Measurements from ENCODE around the gene LIF.

The LIF gene

GRCh38 chr22:30250661-30251267 lies 4.2 kb upstream of the LIF start:
- H3K4me3 ChIP-seq (replicated peaks; ENCODE audit: low read depth, low read length), result no peak overlapping the region
- DNase-seq (ENCODE audit: extremely low read depth, insufficient read length), result no peak
- TF ChIP-seq CTCF (IDR thresholded peaks at IDR 0.05; ENCODE audit: insufficient read depth, low read length, poor library complexity, severe bottlenecking), result no peak
- H3K36me3 ChIP-seq (ENCODE audit: control insufficient read depth, insufficient read depth, low read length), result no peaks in the 10 kb centered on the region
- no peaks in the 10 kb centered on the region for H3K27me3 ChIP-seq (replicated peaks; ENCODE audit: control insufficient read depth, insufficient read depth, low read length)

- no peaks in the 10 kb centered on the region for H3K36me3 ChIP-seq (ENCODE audit: control insufficient read depth, insufficient read depth, low read length)
- no peaks in the 10 kb centered on the region for H3K27me3 ChIP-seq (replicated peaks; ENCODE audit: control insufficient read depth, insufficient read depth, low read length)
- no peak for DNase-seq (ENCODE audit: extremely low read depth, insufficient read length)
- no peak overlapping the region for H3K4me3 ChIP-seq (replicated peaks; ENCODE audit: low read depth, low read length)
- no peak for TF ChIP-seq CTCF (IDR thresholded peaks at IDR 0.05; ENCODE audit: insufficient read depth, low read length, poor library complexity, severe bottlenecking)
These were observed 3.5 kb upstream of the LIF start for GRCh38 chr22:30250039-30250565.

- Histone ChIP-seq H3K36me3 (ENCODE audit: control insufficient read depth, insufficient read depth, low read length) (no peaks in the 10 kb centered on the region), H3K27me3 (replicated peaks; ENCODE audit: control insufficient read depth, insufficient read depth, low read length) (no peaks in the 10 kb centered on the region), H3K4me3 (replicated peaks; ENCODE audit: low read depth, low read length) (no peak overlapping the region)
- TF ChIP-seq CTCF (IDR thresholded peaks at IDR 0.05; ENCODE audit: insufficient read depth, low read length, poor library complexity, severe bottlenecking), result no peak
- DNase-seq (ENCODE audit: extremely low read depth, insufficient read length), result no peak
These were observed 2.8 kb upstream of the LIF start for GRCh38 chr22:30249049-30250038.

GRCh38 chr22:30248484-30248883 lies 1.9 kb upstream of the LIF start:
- Histone ChIP-seq H3K27me3 (replicated peaks; ENCODE audit: control insufficient read depth, insufficient read depth, low read length) (no peaks in the 10 kb centered on the region), H3K4me3 (replicated peaks; ENCODE audit: low read depth, low read length) (no peak overlapping the region), H3K36me3 (ENCODE audit: control insufficient read depth, insufficient read depth, low read length) (no peaks in the 10 kb centered on the region)
- TF ChIP-seq CTCF (IDR thresholded peaks at IDR 0.05; ENCODE audit: insufficient read depth, low read length, poor library complexity, severe bottlenecking), result no peak
- DNase-seq (ENCODE audit: extremely low read depth, insufficient read length), result no peak

- no peak overlapping the region for H3K4me3 ChIP-seq (replicated peaks; ENCODE audit: low read depth, low read length)
- DNase-seq (ENCODE audit: extremely low read depth, insufficient read length), result no peak
- TF ChIP-seq CTCF (IDR thresholded peaks at IDR 0.05; ENCODE audit: insufficient read depth, low read length, poor library complexity, severe bottlenecking), result no peak
- H3K36me3 ChIP-seq (ENCODE audit: control insufficient read depth, insufficient read depth, low read length), result no peaks in the 10 kb centered on the region
- no peaks in the 10 kb centered on the region for H3K27me3 ChIP-seq (replicated peaks; ENCODE audit: control insufficient read depth, insufficient read depth, low read length)
These were observed 1.4 kb upstream of the LIF start for GRCh38 chr22:30247974-30248373.
